ENCODE results near the gene ACTN1.

ACTN1 gene

GRCh38 chr14:68921049-68921448 is 58.1 kb downstream of the ACTN1 start:
- in situ Hi-C loops (cut with MboI; ENCODE audit: low sequenced_read_pairs), result loop anchor here (25.0 kb wide), 1 partner anchor 166 kb away; no protein-coding TSS in a partner anchor

GRCh38 chr14:68919129-68919927 is 59.8 kb downstream of the ACTN1 start:
- in situ Hi-C loops (cut with MboI; ENCODE audit: low sequenced_read_pairs), result loop anchor here (25.0 kb wide), 1 partner anchor 168 kb away; no protein-coding TSS in a partner anchor

- in situ Hi-C loops (cut with MboI; ENCODE audit: low sequenced_read_pairs), result loop anchor here (25.0 kb wide), 1 partner anchor 169 kb away; no protein-coding TSS in a partner anchor
These were observed 60.5 kb downstream of the ACTN1 start for GRCh38 chr14:68918612-68919011.

DNA sequence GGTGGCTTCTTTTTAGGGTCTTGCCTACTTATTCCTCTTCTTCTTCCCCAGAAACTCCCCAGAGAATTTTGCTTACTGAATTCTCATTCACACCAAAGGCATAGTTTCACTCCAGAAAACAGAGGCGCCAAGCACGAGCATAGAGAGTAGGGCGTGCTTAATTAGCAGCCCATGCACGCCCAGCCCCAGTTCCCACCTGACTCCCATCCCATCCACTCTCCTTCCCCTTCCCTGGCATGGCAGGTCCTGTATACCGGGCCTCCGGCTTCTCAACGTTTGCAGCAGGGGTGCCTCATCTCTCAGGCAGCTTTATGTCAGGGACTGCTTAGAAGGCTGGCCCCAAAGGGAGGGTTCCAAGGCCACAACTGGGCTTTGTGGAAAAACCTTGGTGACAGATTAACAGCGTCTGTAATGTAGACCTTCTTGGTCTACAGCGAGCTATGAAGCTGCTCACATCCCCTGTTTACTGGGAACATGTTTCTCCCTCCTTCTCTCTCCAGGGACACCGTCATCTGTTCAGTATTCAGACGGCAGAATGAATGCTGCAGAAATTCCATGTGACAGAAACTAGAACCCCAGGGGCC is 62.7 kb downstream of the ACTN1 start:
- in situ Hi-C loops (cut with MboI; ENCODE audit: low sequenced_read_pairs), result loop anchor here (25.0 kb wide), 1 partner anchor 171 kb away; no protein-coding TSS in a partner anchor

DNA sequence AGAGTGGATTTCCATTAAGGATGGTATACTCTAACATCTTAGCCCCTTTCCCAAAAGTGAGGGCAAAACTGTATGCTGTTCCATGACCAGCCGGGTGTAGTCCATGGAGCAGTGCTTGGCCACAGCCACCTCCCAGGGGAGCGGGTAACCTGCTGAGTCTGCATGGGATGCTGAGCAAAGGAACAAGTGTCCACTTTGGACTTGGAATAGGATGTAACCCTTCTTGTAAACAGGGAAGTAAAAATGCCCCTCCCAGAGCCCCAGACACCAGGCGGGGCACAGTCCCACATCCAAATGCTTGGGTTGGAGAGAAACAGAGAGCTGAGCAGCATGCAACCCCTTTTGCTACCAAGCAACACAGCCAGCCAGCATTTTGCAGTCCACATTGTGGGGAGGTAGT is 65.6 kb downstream of the ACTN1 start:
- in situ Hi-C loops (cut with MboI; ENCODE audit: low sequenced_read_pairs), result loop anchor here (25.0 kb wide), 1 partner anchor 174 kb away; no protein-coding TSS in a partner anchor

- in situ Hi-C loops (cut with MboI; ENCODE audit: low sequenced_read_pairs), result loop anchor here (25.0 kb wide), 1 partner anchor 176 kb away; no protein-coding TSS in a partner anchor
These were observed 67.4 kb downstream of the ACTN1 start for GRCh38 chr14:68911594-68912227.

DNA sequence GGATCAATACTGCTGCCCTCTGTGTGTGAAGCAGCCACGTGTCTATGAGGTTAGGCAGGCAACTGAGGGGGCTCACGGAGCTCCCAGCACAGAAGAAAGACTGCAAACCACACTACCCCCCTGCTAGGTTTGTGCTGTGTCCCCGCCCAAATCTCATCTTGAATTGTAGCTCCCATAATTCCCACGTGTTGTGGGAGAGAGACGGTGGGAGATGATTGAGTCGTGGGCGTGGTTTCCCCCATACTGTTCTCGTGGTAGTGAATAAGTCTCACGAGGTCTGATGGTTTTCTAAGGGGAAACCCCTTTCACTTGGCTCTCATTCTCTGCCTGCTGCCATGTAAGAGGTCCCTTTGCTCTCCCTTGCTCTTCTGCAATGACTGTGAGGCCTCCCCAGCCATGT is 68.6 kb downstream of the ACTN1 start:
- in situ Hi-C loops (cut with MboI; ENCODE audit: low sequenced_read_pairs), result loop anchor here (25.0 kb wide), 1 partner anchor 177 kb away; no protein-coding TSS in a partner anchor

- in situ Hi-C loops (cut with MboI; ENCODE audit: low sequenced_read_pairs), result loop anchor here (25.0 kb wide), 1 partner anchor 178 kb away; no protein-coding TSS in a partner anchor
These were observed 70.3 kb downstream of the ACTN1 start for GRCh38 chr14:68908803-68909202.

- in situ Hi-C loops (cut with MboI; ENCODE audit: low sequenced_read_pairs), result loop anchor here (25.0 kb wide), 1 partner anchor 179 kb away; no protein-coding TSS in a partner anchor
These were observed 70.9 kb downstream of the ACTN1 start for GRCh38 chr14:68908201-68908600.

GRCh38 chr14:68906439-68906838 is 72.7 kb downstream of the ACTN1 start:
- in situ Hi-C loops (cut with MboI; ENCODE audit: low sequenced_read_pairs), result loop anchor here (25.0 kb wide), 1 partner anchor 181 kb away; no protein-coding TSS in a partner anchor

DNA sequence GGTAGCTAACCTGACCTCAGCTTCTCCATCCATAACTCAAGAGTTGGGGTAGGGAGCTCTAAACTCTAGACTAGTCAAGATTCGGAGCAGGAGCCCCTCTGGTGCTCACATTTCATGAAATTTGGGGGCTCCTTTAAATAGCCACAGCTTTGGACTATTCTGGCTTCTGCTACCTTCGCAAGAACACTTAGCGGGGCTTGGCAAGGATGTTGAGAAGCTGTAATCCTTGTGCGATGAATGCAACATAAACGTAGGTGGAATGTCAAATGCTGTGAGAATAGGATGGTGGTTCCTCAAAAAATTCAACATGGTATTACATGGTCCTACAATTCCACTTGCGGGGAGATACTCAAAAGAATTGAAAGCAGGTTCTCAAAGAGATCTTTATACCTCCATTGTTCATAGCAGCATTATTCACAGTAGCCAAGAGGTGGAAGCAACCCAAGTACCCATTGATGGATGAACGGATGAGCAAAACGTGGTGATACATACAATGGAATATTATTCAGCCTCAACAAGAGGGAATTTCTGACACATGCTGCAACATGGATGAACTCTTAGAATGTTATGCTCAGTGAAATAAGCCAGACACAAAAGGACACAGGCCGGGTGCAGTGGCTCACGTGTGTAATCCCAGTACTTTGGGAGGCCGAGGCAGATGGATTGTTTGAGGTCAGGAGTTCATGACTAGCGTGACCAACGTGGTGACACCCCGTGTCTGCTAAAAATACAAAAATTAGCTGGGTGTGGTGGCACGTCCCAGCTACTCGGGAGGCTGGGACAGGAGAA is 73.8 kb downstream of the ACTN1 start:
- in situ Hi-C loops (cut with MboI; ENCODE audit: low sequenced_read_pairs), result loop anchor here (25.0 kb wide), 1 partner anchor 182 kb away; no protein-coding TSS in a partner anchor

DNA sequence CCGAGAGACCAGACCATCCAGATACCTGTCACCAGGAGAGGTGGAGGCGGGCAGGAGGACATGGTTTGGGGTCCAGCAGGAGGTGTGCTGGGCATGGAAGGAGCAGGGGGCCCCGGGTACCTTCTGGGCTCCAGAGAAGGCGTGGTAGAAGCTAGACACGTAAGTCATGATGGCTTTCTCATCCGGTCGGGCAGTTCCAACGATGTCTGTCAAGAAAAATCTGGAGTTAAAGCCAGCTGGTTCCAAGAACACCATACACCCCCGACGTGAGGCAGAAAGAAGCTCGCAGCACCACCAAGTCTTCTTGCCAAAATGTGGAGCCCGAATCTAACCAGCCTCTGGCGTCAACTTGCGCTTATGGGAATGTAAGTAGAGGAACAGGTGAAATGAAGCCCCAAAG is 76.7 kb downstream of the ACTN1 start:
- in situ Hi-C loops (cut with MboI; ENCODE audit: low sequenced_read_pairs), result loop anchor here (25.0 kb wide), 1 partner anchor 185 kb away; no protein-coding TSS in a partner anchor

DNA sequence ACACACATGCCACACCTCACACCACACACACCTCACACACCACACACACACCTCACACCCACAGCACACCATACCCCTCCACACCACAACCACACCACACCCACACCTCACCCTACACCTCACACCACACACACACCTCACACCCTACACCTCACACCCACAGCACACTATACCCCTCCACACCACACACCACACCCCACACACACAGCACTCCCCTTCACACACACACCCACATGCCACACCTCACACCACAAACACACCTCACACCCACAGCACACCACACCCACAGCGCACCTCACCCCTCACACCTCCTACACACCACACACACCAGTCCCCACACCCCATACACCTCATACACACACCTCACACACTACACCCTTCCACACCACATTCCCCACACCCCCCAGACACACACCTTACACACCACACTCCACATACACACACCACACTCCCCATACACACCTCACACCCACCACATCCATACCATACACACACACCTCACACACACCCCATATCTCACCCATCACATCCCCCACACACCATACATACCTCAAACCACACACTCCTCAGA is 80.0 kb downstream of the ACTN1 start:
- in situ Hi-C loops (cut with MboI; ENCODE audit: low sequenced_read_pairs), result no loop called here

GRCh38 chr14:68898248-68899032 is 80.7 kb downstream of the ACTN1 start:
- in situ Hi-C loops (cut with MboI; ENCODE audit: low sequenced_read_pairs), result no loop called here

DNA sequence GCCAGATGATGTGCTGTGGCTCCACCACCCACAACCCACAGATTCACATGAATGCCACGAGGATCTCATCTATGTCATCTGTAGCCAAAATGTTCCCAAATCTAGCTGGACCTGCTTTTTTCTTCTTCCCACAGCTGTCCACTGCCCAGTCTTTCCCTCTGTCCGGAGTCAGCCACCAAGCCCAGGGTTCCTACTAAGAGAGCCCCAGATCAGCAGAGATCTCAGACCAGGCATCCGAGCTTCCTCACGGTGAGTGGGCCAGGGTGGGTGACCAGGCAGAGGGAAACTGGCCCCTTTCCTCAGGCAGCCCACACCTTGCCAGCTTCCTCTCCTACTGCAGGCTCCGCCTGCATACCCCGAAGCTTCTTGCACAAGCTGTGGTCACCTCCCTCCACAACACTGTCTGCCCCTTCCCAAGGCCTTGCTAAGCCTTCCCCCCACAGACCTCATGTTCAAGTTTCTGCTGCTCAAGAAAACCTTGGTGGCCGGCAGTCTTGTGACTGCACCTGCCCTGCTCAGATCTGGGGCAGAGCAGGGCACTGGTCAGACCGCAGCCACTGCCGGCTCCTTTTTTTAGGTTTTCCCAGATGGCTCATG is 81.4 kb downstream of the ACTN1 start:
- in situ Hi-C loops (cut with MboI; ENCODE audit: low sequenced_read_pairs), result no loop called here

DNA sequence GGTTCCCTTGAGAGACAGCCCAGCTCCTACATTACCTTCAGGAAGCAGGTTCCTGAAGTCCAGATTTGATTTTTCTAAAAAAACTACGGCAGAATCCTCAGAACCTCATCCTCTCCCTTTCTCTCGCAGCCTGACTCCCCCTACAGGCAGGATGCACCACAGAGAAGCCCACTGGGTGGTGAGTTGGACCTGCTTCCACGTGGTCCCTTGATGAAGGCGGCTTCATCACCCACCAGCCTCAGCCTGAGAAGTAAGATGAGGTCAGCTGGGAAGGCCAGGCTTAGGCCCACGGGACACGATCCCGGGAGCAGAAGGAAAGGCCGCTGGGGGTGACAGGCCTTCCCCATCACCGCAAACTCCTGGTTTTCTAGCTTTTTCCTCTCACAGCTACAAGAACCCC is 83.0 kb downstream of the ACTN1 start:
- in situ Hi-C loops (cut with MboI; ENCODE audit: low sequenced_read_pairs), result no loop called here

DNA sequence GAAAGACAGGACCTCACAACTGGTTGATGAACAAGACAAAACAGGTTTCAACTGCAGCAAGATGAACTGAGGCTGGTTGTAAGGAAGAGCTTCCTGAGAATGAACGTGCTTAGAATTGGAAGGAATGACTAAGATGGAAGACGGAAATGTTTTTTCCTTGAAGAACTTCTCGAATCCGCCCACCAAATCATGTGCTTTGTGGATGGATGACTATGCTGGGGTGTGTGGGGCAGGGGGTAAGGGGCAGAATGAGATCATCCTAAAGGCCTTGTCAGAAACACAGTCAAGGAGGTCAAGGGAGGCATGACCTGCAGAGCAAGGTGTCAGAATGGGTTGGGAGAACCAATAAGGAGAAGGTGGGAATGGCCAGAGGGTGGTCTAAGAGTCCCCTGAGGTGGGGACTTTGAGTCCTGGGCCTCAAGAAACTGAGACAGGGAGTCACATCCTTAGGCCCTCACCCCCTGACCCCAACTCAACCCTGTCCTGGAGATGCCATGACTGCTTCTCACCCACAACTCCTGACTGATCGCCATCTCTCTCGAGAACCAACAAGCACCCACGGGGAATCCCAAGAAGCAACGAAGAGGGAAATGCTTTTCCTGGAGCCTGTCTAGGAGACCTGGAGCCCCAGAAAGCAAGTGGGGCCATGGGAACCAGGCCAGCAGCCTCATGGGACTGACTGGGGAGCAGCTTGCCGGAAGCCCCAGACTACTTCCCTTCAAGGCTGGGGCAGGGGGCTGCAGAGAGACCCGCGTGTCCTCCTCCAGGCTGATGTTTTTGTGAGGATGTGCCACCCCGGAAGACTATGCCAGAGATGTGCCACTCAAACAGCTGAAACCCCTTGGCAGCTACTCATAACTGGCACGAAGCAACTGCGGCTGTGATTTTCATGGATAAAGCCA is 84.0 kb downstream of the ACTN1 start:
- in situ Hi-C loops (cut with MboI; ENCODE audit: low sequenced_read_pairs), result no loop called here

DNA sequence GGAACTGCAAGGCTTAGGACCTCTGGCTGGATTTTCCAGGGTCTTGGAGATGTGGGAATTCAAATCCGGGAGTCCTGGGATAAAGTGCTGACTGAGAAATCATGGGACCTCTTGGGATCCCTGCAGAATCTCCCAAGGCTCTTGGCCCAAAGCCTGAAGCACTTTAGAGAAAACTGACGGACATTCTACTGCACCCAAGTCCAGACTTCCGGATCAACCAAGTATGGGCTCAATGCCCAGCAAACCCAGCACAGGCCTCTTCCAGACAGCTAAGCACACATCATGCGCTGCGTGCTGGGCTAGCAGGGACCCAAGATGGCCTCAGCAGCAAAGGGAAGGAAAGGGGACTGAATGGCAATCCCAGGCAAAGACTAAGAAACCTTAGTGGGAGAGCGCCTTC is 85.0 kb downstream of the ACTN1 start:
- in situ Hi-C loops (cut with MboI; ENCODE audit: low sequenced_read_pairs), result no loop called here

Data from HL-60/S4 (cell line).